Stimulated activated CD4-positive, alpha-beta T cell treated with anti-CD3 and anti-CD28 coated beads, Interleukin-12 subunit alpha, Interleukin-12 subunit beta, amount 100 ng/mL, for 24 hours (primary cell): ENCODE results near the gene YY1AP1.
"Not testable (repeated sequence)": the region's sequence is repeated elsewhere in the genome, so short reads cannot be mapped to it uniquely, and the experiment has no call there.

ENCODE experiments used
- DNase-seq, 2 experiments: peaks; one replicate each; pipeline ENCODE4 v3.0.0-alpha.2; 2020; ENCODE audit warnings: low read depth in 2 of 2

YY1AP1 gene

GRCh38 chr1:155695072-155695471 is 6.5 kb upstream of the YY1AP1 start:
- no peak for DNase-seq

- no peak for DNase-seq
These were observed 5.6 kb upstream of the YY1AP1 start for GRCh38 chr1:155694167-155694566.

- no peak for DNase-seq
These were observed 3.5 kb upstream of the YY1AP1 start for GRCh38 chr1:155691992-155692528.

- DNase-seq: not testable (repeated sequence)
These were observed 570 bp upstream of the YY1AP1 start, which contains the start of gene DAP3 for GRCh38 chr1:155689081-155689607. TSS of gene DAP3 (plus strand) at chr1:155689091. CDS start at chr1:155709780, 20,689 bp downstream.

- DNase-seq: not testable (repeated sequence)
These were observed 760 bp downstream of the YY1AP1 start for GRCh38 chr1:155687705-155688323.

GRCh38 chr1:155681776-155682175 is 6.8 kb downstream of the YY1AP1 start:
- no peak for DNase-seq

GRCh38 chr1:155680531-155680930 is 8.0 kb downstream of the YY1AP1 start:
- no peak for DNase-seq

GRCh38 chr1:155678992-155679391 is 9.6 kb downstream of the YY1AP1 start:
- not testable (repeated sequence) for DNase-seq

GRCh38 chr1:155678027-155678426 is 10.5 kb downstream of the YY1AP1 start:
- no peak for DNase-seq

- no peak for DNase-seq
These were observed 15.6 kb downstream of the YY1AP1 start for GRCh38 chr1:155673003-155673402.

GRCh38 chr1:155671750-155672149 is 16.8 kb downstream of the YY1AP1 start:
- DNase-seq: no peak

GRCh38 chr1:155669233-155670162 is 19.1 kb downstream of the YY1AP1 start:
- DNase-seq: no peak

- not testable (repeated sequence) for DNase-seq
These were observed 27.3 kb downstream of the YY1AP1 start for GRCh38 chr1:155661239-155661638.

- no peak for DNase-seq
These were observed 31.1 kb downstream of the YY1AP1 start for GRCh38 chr1:155657463-155657862.

- DNase-seq: no peak
These were observed 35.6 kb downstream of the YY1AP1 start for GRCh38 chr1:155652951-155653350.

- no peak for DNase-seq
These were observed 36.5 kb downstream of the YY1AP1 start for GRCh38 chr1:155651861-155652661.

GRCh38 chr1:155650231-155650757 is 38.3 kb downstream of the YY1AP1 start:
- no peak for DNase-seq

- no peak for DNase-seq
These were observed 38.9 kb downstream of the YY1AP1 start for GRCh38 chr1:155649676-155650075.

- no peak for DNase-seq
These were observed 40.1 kb downstream of the YY1AP1 start for GRCh38 chr1:155648207-155649147.

GRCh38 chr1:155646307-155646706 is 42.3 kb downstream of the YY1AP1 start:
- DNase-seq: no peak
